Measurements from ENCODE around the gene DCLK2.

DNA sequence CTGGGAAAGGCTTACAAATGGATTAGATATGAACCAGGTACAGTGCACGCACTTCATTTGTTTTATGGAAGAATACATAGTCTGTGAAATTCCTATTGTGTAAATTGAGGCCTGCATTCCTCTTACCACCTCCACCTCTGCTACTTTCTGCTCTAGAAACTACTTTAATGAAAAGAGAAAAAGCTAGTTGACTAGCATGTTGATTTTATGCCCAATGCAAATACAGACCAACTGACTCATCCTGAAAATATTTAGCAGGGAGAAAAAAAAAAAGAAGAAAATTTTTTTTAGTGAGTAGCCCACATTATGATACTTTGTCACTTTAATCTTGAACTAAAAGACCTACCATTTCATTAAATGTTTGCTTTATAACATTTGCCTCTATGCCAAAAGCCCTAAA is 41.2 kb downstream of the DCLK2 start:
- TF ChIP-seq POLR2A (IDR thresholded peaks at IDR 0.05; ENCODE audit: insufficient read depth in 1 of 2, low read depth in 2 of 2, low read length in 2 of 2), result no peak
- no peak for TF ChIP-seq TBL1XR1 (IDR thresholded peaks at IDR 0.05; ENCODE audit: borderline replicate concordance, low read length, partially characterized antibody)
- no peak for TF ChIP-seq SETDB1 (CRISPR knock-in tag; IDR thresholded peaks at IDR 0.05; ENCODE audit: borderline replicate concordance)
- TF ChIP-seq, protein P1, sequence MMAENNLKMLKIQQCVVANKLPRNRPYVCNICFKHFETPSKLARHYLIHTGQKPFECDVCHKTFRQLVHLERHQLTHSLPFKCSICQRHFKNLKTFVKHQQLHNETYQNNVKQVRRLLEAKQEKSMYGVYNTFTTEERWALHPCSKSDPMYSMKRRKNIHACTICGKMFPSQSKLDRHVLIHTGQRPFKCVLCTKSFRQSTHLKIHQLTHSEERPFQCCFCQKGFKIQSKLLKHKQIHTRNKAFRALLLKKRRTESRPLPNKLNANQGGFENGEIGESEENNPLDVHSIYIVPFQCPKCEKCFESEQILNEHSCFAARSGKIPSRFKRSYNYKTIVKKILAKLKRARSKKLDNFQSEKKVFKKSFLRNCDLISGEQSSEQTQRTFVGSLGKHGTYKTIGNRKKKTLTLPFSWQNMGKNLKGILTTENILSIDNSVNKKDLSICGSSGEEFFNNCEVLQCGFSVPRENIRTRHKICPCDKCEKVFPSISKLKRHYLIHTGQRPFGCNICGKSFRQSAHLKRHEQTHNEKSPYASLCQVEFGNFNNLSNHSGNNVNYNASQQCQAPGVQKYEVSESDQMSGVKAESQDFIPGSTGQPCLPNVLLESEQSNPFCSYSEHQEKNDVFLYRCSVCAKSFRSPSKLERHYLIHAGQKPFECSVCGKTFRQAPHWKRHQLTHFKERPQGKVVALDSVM (CRISPR knock-in tag; IDR thresholded peaks at IDR 0.05), result no peak
- TF ChIP-seq ZFY (CRISPR knock-in tag; IDR thresholded peaks at IDR 0.05), result no peak
- no peak for TF ChIP-seq SKI (IDR thresholded peaks at IDR 0.05; ENCODE audit: partially characterized antibody)
- no peak for TF ChIP-seq RFX5 (IDR thresholded peaks at IDR 0.05; ENCODE audit: low read depth, low read length)
- TF ChIP-seq CREM (IDR thresholded peaks at IDR 0.05), result no peak
- no peak for TF ChIP-seq CREM (CRISPR knock-in tag; IDR thresholded peaks at IDR 0.05)
